ENCODE measurements around the gene LYST. TPM values are rescaled to one million over a fixed set of nuclear protein-coding genes. Genes with fewer than 3 reads are reported as not detected.
"Not testable (repeated sequence)": the region's sequence is repeated elsewhere in the genome, so short reads cannot be mapped to it uniquely, and the experiment has no call there.

The LYST gene
- total RNA-seq, 1 donor from 2014 or later: 16.4 TPM

DNA sequence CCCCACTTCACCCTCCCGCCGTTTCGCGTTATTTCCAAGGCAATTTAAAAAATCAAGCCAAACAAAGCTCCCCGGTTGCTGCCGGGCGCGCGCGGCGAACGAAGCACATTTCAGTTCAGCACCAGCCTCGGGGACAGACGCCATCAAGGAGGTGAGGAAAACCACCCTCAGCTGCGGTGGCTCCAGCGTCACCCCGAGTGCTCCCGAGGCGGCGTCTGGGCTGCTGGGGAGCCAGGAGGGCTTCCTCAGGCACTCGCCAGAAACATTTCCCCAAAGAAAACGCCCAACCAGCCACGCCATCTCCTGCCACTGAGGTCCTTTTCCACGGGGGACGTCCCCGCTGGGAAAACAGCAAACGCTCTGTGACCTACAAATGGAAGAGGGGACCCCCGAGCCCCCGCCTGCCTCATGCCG, 217.7 kb downstream of the LYST start:
- H3K9me3 Mint-ChIP-seq (ENCODE audit: low read depth): peaks cover 2% of the 10 kb centered on the region
- no peak overlapping the region for H3K27ac Mint-ChIP-seq (ENCODE audit: unreplicated experiment)
- H3K4me1 Mint-ChIP-seq (ENCODE audit: low read depth): peaks cover 15% of the 10 kb centered on the region
- peak overlapping the region; percentile 80 for H3K4me3 Mint-ChIP-seq (ENCODE audit: unreplicated experiment)
- peaks cover 46% of the 10 kb centered on the region for H3K27me3 Mint-ChIP-seq (ENCODE audit: low read depth)
- no peak for TF ChIP-seq CTCF (IDR thresholded peaks at IDR 0.05)
- peaks cover 2% of the 10 kb centered on the region for H3K36me3 Mint-ChIP-seq (ENCODE audit: low read depth)
- DNase-seq (ENCODE audit: low spot score): no peak

DNA sequence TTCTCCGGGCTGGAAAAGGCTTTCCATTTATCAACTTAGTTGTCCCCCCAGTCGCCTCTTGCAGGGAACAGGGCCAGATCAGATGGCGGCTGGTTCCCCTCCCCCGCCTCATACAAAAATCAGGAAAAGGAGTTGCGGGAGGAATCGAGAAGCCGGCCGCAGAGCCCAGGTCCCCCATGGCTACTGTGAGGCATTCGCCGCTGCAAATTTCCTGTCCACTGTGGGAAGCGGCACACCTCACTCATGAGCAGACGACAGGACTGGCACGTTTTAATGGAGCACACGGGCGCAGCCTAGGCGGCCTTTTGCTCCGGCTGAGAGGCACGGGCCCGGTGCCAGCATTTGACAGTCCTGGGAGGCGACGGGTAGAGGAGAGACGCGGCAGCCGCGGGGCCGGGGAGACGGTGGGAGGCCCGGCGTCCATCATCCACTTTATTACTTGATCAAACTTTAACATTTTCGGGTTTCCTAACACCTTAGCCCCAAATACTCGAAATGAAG, 218.2 kb downstream of the LYST start:
- H3K9me3 Mint-ChIP-seq (ENCODE audit: low read depth): no peaks in the 10 kb centered on the region
- peak overlapping the region; percentile 80 for H3K4me3 Mint-ChIP-seq (ENCODE audit: unreplicated experiment)
- TF ChIP-seq CTCF (IDR thresholded peaks at IDR 0.05): no peak
- peaks cover 15% of the 10 kb centered on the region for H3K4me1 Mint-ChIP-seq (ENCODE audit: low read depth)
- no peak overlapping the region for H3K27ac Mint-ChIP-seq (ENCODE audit: unreplicated experiment)
- H3K27me3 Mint-ChIP-seq (ENCODE audit: low read depth): peaks cover 44% of the 10 kb centered on the region
- peaks cover 2% of the 10 kb centered on the region for H3K36me3 Mint-ChIP-seq (ENCODE audit: low read depth)
- DNase-seq (ENCODE audit: low spot score): no peak

DNA sequence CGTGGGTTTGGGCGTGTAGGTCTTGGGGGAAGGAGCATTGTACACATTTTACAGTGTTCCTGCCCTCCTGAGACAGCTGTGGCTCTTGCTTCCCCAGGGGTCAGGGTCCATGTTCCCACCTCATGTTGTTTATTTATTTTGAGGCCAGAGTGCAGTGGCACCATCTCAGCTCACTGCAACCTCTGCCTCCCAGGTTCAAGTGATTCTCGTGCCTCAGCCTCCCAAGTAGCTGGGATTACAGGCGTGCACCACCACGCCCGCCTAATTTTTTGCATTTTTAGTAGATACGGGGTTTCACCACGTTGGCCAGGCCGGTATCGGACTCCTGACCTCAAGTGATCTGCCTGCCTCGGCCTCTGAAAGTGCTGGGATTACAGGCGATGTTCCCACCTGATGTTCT, 219.2 kb downstream of the LYST start:
- H3K36me3 Mint-ChIP-seq (ENCODE audit: low read depth); DNase-seq (ENCODE audit: low spot score); H3K27ac Mint-ChIP-seq (ENCODE audit: unreplicated experiment); H3K4me3 Mint-ChIP-seq (ENCODE audit: unreplicated experiment); H3K9me3 Mint-ChIP-seq (ENCODE audit: low read depth): not testable (repeated sequence)
- Mint-ChIP-seq H3K27me3 (ENCODE audit: low read depth) (peaks cover 43% of the 10 kb centered on the region), H3K4me1 (ENCODE audit: low read depth) (peaks cover 18% of the 10 kb centered on the region)

GRCh38 chr1:235646463-235646862, 220.2 kb downstream of the LYST start:
- Mint-ChIP-seq H3K27me3 (ENCODE audit: low read depth) (peaks cover 42% of the 10 kb centered on the region), H3K9me3 (ENCODE audit: low read depth) (no peaks in the 10 kb centered on the region), H3K4me3 (ENCODE audit: unreplicated experiment) (no peak overlapping the region), H3K4me1 (ENCODE audit: low read depth) (peaks cover 25% of the 10 kb centered on the region), H3K27ac (ENCODE audit: unreplicated experiment) (no peak overlapping the region), H3K36me3 (ENCODE audit: low read depth) (peaks cover 2% of the 10 kb centered on the region)
- TF ChIP-seq CTCF (IDR thresholded peaks at IDR 0.05): no peak
- no peak for DNase-seq (ENCODE audit: low spot score)

GRCh38 chr1:235644693-235645305, 221.9 kb downstream of the LYST start:
- H3K4me3 Mint-ChIP-seq (ENCODE audit: unreplicated experiment): no peak overlapping the region
- no peak overlapping the region for H3K27ac Mint-ChIP-seq (ENCODE audit: unreplicated experiment)
- peaks cover 21% of the 10 kb centered on the region for H3K4me1 Mint-ChIP-seq (ENCODE audit: low read depth)
- H3K36me3 Mint-ChIP-seq (ENCODE audit: low read depth): no peaks in the 10 kb centered on the region
- no peak for TF ChIP-seq CTCF (IDR thresholded peaks at IDR 0.05)
- H3K27me3 Mint-ChIP-seq (ENCODE audit: low read depth): peaks cover 33% of the 10 kb centered on the region
- DNase-seq (ENCODE audit: low spot score): no peak
- no peaks in the 10 kb centered on the region for H3K9me3 Mint-ChIP-seq (ENCODE audit: low read depth)
